T47D (cell line): ENCODE data around the gene SOX18.
A peak's percentile ranks its signal among the peaks of the same experiment; 100 is the strongest.

Experiments
- DNase-seq, 2 experiments: peaks; one replicate each; pipeline versions ENCODE4 v3.0.0 to v3.0.0-alpha.2; 2011 to 2012; ENCODE audit warnings: low read depth in 1 of 2, low spot score in 1 of 2
- JUND ChIP-seq: IDR thresholded peaks from 2 replicates; pipeline ENCODE4 v1.6.1; 2012; ENCODE audit warnings: low read depth
- in situ Hi-C: cut with HindIII; loops from 2 replicates; pipeline ENCODE4 v1.10.0; 2016; ENCODE audit warnings: low sequenced_read_pairs, low pct_unique_long_range_greater_than_20kb

The SOX18 gene

DNA sequence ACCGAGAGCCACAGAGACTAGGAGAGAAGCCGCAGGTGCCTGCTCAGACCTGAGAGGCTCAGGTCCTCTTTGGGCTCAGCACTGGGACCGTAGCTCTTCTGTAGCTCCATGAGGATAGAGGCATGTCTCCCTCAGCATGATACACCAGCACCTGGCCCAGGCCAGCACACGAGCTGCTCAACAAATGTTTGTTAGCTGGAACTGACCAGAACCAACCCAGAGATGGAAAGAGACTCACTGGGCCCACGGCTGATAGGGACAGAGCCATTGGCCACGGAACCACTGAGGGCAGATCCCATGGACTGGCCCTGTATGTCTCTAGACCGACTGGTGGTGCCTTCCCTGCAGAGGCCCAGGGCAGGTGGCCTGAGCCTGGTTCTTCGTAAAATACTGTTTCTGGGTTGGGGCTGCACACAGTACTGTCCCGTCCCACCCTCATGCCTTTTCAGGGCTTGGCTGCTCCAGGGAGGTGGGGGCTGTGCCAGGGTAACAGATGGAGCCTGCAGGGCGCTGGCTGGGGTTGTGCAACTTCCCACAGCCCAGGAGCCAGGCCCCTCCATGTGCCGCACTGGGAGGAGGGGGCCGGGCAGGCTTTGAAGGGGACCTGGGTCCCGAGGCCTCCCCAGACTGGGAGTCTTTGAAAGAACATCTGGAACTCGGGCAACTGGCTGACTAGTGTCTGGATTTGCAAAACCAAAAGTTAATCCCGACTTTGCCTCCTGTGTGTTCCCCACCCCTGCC, 8.2 kb downstream of the SOX18 start:
- no peak for TF ChIP-seq JUND
- in situ Hi-C loops = no loop called here
- DNase-seq = no peak

GRCh38 chr20:64040231-64041039, 9.0 kb downstream of the SOX18 start:
- DNase-seq = no peak
- TF ChIP-seq JUND = no peak
- in situ Hi-C loops = no loop called here

DNA sequence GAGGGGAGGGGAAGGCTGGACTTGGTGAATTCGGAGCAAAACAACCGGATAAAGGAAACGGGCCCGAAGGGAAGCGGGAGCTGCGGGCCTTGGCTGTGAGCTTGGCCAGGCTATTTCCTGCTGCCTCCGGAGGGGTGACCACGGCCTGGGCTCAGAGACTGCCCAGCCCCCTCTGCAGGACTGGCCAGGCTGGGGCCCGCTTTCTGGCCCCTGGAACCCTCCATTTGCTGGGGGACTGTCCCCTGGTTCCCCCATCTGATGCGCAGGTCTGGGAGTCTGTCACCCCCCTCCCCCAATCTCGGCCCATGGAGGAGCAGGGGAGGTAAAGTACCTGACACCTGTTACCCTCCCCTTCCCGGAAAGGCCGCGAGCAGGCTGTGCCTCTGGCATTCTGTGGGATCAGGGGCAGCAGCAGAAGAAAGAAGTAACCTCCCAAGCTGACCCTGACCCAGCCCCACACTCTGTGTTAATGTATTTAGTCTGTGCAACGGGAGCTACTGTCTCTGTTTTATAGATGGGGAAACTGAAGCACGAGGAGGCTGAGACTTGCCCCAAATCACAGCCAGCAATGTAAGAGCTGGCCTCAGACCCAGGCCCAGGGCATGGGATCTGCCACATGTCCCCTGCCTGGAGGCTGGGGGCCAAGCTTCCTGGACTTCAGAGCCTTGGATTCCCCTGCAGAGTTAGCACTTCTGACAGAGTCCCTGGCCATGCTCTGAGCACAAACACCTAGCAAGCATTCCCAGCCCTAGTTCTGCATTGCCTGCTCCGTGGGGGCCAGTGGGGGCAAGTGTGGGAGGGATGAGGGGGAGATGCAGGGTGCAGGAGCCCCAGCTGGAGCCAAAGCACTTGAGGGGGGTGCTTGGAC, 9.9 kb downstream of the SOX18 start:
- no peak for DNase-seq
- no peak for TF ChIP-seq JUND
- in situ Hi-C loops = no loop called here

- peak; percentile 90 to 96 for DNase-seq
- no peak for TF ChIP-seq JUND
- in situ Hi-C loops = no loop called here
These were observed 10.7 kb downstream of the SOX18 start for GRCh38 chr20:64038565-64039292.

DNA sequence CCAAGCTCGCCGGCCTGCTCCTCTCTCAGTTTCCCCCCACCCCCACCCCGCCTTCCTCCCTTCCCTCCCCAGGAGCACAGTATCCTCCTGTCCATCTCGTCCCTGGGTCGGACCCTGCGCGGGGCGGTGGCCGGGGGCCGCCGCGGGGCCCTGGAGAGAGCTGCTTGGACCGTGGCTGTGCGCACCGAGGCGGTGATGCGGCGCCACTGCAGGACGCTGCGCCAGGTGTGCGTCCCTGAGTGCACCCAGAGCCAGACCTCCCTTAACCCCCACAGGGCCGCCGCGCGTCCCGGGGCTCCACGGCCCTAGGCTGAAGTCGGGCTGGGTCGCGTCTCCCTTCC, 11.2 kb downstream of the SOX18 start:
- no peak for TF ChIP-seq JUND
- in situ Hi-C loops = no loop called here
- no peak for DNase-seq

DNA sequence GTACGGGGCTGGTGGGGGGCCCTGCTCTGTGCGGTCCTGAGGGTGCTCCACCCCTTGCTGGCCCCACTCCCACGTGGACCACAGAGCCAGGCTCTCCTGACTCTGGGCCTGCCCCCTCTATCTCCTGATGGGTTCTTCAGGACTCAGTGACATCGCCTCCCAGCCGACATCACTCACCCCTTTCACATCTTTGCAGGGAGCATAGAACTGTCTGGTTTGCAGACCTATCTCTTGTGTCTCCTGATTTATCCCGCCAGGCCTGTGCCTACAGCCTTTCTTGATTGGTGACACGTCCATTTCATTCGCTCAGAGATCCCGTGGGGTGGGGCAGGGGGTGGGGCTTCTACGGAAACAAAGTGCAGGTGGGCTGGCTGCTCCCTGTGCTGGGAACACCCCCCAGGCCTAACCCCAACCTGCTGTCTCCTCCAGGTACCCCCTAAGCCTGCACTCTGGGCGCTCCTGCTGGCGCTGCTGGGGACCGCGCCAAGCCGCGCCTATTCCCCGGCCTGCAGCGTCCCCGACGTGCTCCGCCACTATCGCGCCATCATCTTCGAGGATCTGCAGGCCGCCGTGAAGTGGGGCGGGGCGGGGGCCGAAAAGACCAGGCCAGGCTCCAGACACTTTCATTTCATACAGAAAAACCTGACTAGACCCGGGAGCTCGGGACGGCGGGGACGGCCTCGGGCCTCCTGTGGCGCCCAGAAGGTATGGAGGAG, 11.8 kb downstream of the SOX18 start:
- in situ Hi-C loops = no loop called here
- no peak for TF ChIP-seq JUND
- no peak for DNase-seq

GRCh38 chr20:64037199-64037497, 12.3 kb downstream of the SOX18 start:
- no peak for TF ChIP-seq JUND
- in situ Hi-C loops = no loop called here
- DNase-seq = no peak

- no peak for TF ChIP-seq JUND
- in situ Hi-C loops = no loop called here
- DNase-seq = no peak
These were observed 12.9 kb downstream of the SOX18 start for GRCh38 chr20:64036346-64037198.

DNA sequence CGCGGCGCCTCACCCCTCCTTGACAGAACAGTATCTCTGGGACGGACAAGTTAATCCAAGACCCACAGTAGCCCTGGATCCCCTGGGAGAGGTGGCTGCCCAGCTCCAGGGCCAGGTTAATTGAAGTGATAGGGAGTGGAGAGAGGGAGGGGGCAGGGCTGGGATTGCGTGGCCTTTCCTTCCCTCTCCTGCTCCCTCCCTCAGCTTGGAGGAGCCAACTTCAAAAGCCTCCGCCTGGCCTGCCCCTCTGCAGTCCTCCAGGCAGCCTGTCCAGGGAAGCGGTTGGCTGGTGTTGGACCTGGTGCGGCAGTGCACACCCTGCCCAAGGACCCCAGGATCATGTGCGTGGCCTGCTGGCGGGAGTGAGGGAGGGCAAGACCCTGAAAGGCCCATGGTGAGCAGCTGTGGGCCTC, 13.5 kb downstream of the SOX18 start, which contains the start of gene C20orf204:
Gene C20orf204, plus strand, starts transcription at position 250 of the 413 bp plus-strand sequence. Its CDS starts 142 bp downstream, at position 392.
- no peak for TF ChIP-seq JUND
- in situ Hi-C loops = no loop called here
- DNase-seq = no peak

DNA sequence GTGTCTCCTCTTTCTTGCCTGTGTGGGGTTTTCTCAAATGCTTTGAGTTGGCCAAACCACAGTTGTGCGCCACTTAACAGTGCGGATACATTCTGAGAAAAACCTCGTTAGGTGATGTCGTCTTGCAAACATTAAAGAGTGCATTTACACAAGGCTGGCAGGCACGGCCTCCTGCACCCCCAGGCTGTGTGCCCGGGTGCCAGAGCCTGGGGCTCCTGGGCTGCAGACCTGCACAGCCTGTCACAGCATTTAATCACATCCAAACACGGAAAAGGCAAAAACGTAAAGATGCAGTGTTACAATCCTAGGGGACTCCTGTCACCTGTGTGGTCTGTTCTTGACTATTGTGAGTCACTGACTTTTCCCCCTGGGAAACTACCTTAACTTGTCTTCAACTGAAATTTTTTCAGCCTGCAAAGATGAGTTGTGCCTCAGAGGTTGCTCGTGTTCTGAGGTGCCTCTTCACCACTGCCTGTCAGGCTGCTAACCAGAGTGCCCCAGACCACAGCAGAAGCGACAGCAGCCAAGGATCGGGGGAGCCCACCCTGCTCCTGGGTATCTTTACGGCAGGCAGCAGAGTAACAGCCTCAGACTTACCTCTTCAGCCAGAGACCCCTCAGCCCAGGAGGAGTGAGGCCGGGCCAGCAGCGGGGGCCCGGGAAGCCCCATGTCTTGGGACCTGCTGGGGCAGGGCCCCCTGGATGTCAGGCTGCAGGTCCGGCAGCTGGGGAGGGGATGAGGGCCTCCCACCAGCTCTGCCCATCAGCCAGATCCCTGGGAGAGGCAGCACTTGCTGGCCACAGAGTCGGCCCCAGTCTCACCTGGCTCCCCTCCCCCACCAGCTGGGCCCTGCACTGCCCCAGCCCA, 14.1 kb downstream of the SOX18 start:
- no peak for DNase-seq
- in situ Hi-C loops = no loop called here

More for the DNA sequence above, 14.1 kb downstream of the SOX18 start:
- no peak for TF ChIP-seq JUND
